HepG2 (cell line): Measurements from ENCODE around the gene OAS2. TPM values are rescaled to one million over a fixed set of nuclear protein-coding genes. Genes with fewer than 3 reads are reported as not detected.

ENCODE experiments used
- ATF2 ChIP-seq: sonication (generic); formaldehyde crosslinking; IDR thresholded peaks from 2 replicates; pipeline ENCODE4 v1.4.0; 2020; ENCODE audit warnings: missing genetic modification reagents
- ATF5 ChIP-seq: sonication (generic); formaldehyde crosslinking; IDR thresholded peaks from 2 replicates; pipeline ENCODE4 v1.4.0; 2020; ENCODE audit warnings: mild to moderate bottlenecking, low read depth, missing genetic modification reagents
- CEBPG ChIP-seq: IDR thresholded peaks from 2 replicates; pipeline ENCODE4 v1.6.1; 2016
- FOXP4 ChIP-seq: sonication (generic); formaldehyde crosslinking; IDR thresholded peaks from 2 replicates; pipeline ENCODE4 v1.4.0; 2020; ENCODE audit warnings: missing genetic modification reagents
- HNF4G ChIP-seq, 2 experiments: sonication (generic) in 1 of 2; formaldehyde crosslinking in 1 of 2; IDR thresholded peaks; 2 replicates each; pipeline versions ENCODE4 v1.4.0 to v1.6.1; 2011 to 2020; ENCODE audit warnings: borderline replicate concordance in 2 of 2, low read depth in 2 of 2, mild to moderate bottlenecking in 2 of 2, low read length in 1 of 2, missing genetic modification reagents in 1 of 2, moderate library complexity in 1 of 2
- HOXA9 ChIP-seq: sonication (generic); formaldehyde crosslinking; IDR thresholded peaks from 2 replicates; pipeline ENCODE4 v1.8.1; 2022; ENCODE audit warnings: missing genetic modification reagents, mild to moderate bottlenecking, moderate library complexity, borderline replicate concordance
- MYC ChIP-seq: sonication (generic); formaldehyde crosslinking; IDR thresholded peaks from 2 replicates; pipeline ENCODE4 v1.9.0; 2021; ENCODE audit warnings: missing genetic modification reagents, borderline replicate concordance
- ONECUT2 ChIP-seq: sonication (generic); formaldehyde crosslinking; IDR thresholded peaks from 2 replicates; pipeline ENCODE4 v1.4.0; 2020; ENCODE audit warnings: missing genetic modification reagents
- RXRA ChIP-seq: sonication (generic); formaldehyde crosslinking; IDR thresholded peaks from 2 replicates; pipeline ENCODE4 v1.5.1; 2020; ENCODE audit warnings: missing genetic modification reagents
- SIX4 ChIP-seq: sonication (generic); formaldehyde crosslinking; IDR thresholded peaks from 2 replicates; pipeline ENCODE4 v1.4.0; 2020; ENCODE audit warnings: missing genetic modification reagents
- SOX6 ChIP-seq, 2 experiments: fragments of 450-650 bp in 1 of 2; sonication (generic) in 1 of 2; formaldehyde crosslinking in 1 of 2; IDR thresholded peaks; 2 replicates each; pipeline versions ENCODE4 v1.4.0 to v1.6.1; 2017 to 2020; ENCODE audit warnings: antibody characterized with exemption in 1 of 2, mild to moderate bottlenecking in 1 of 2, missing genetic modification reagents in 1 of 2
- TBX2 ChIP-seq: sonication (generic); formaldehyde crosslinking; IDR thresholded peaks from 2 replicates; pipeline ENCODE4 v1.5.0; 2020; ENCODE audit warnings: missing genetic modification reagents, mild to moderate bottlenecking, borderline replicate concordance
- TRIM24 ChIP-seq: sonication (generic); formaldehyde crosslinking; IDR thresholded peaks from 2 replicates; pipeline ENCODE4 v1.8.0; 2022; ENCODE audit warnings: mild to moderate bottlenecking, missing genetic modification reagents
- ZFP82 ChIP-seq: sonication (generic); formaldehyde crosslinking; IDR thresholded peaks from 2 replicates; pipeline ENCODE4 v1.5.1; 2020; ENCODE audit warnings: mild to moderate bottlenecking, missing genetic modification reagents, borderline replicate concordance
- ZMYM2 ChIP-seq: sonication (generic); formaldehyde crosslinking; IDR thresholded peaks from 2 replicates; pipeline ENCODE4 v1.8.0; 2022; ENCODE audit warnings: mild to moderate bottlenecking, missing genetic modification reagents
- ZNF260 ChIP-seq: sonication (generic); formaldehyde crosslinking; IDR thresholded peaks from 2 replicates; pipeline ENCODE4 v1.4.0; 2020; ENCODE audit warnings: missing genetic modification reagents, low read depth, mild to moderate bottlenecking, borderline replicate concordance
- ZNF33A ChIP-seq: sonication (generic); formaldehyde crosslinking; IDR thresholded peaks from 2 replicates; pipeline ENCODE4 v1.5.1; 2020; ENCODE audit warnings: missing genetic modification reagents, mild to moderate bottlenecking, moderate library complexity, borderline replicate concordance
- ZNF44 ChIP-seq: sonication (generic); formaldehyde crosslinking; IDR thresholded peaks from 2 replicates; pipeline ENCODE4 v1.5.1; 2020; ENCODE audit warnings: mild to moderate bottlenecking, missing genetic modification reagents
- ZNF639 ChIP-seq: conservative IDR thresholded peaks from 2 replicates; pipeline ENCODE4 v1.6.1; 2018; ENCODE audit warnings: missing genetic modification reagents
- ZNF704 ChIP-seq: sonication (generic); formaldehyde crosslinking; IDR thresholded peaks from 2 replicates; pipeline ENCODE4 v1.8.1; 2023; ENCODE audit warnings: mild to moderate bottlenecking, inconsistent platforms, moderate library complexity, missing genetic modification reagents, borderline replicate concordance
- polyA plus RNA-seq, 8 experiments: library from polyadenylated mRNA; depleted of rRNA in 3 of 8; stranded (reverse) in 7 of 8; unstranded in 1 of 8; fragments of >200 nt; fragmentation: Illumina TruSeq in 4 of 8; extraction: Trizol in 4 of 8; gene quantifications; 2 replicates each; pipeline versions ENCODE4 v1.2.1 to v1.2.3, GENCODE V29; 2011 to 2016; ENCODE audit warnings: low read depth in 4 of 8, missing spikeins in 1 of 8, mixed read lengths in 1 of 8; ENCODE audit not compliant: insufficient read depth in 1 of 8
- total RNA-seq, 5 experiments: library from RNA; depleted of rRNA; stranded (reverse); fragments of >200 nt; fragmentation: Illumina TruSeq; extraction: Trizol; gene quantifications; 2 replicates each; pipeline ENCODE4 v1.2.3, GENCODE V29; 2016; ENCODE audit warnings: low read depth in 1 of 5

Gene OAS2
- total and polyA plus RNA-seq, 2 of the 13 experiments (the other 11 are each of a cell fraction or from before 2014, with no cell fraction given), result 0.05 to 0.24 TPM

GRCh38 chr12:112937741-112938719, 40.3 kb upstream of the OAS2 start, which contains the start of gene OAS3 (continued):
- TF ChIP-seq TRIM24 (CRISPR knock-in tag), result no peak
- 0 out of 2 replicates have a peak, but pooled peaks have one; percentile 25 for TF ChIP-seq ZNF44 (CRISPR knock-in tag)
- TF ChIP-seq ATF2, result no peak
- TF ChIP-seq ONECUT2, result no peak
- TF ChIP-seq ZNF33A (CRISPR knock-in tag), result no peak
- TF ChIP-seq ATF5, result no peak
- TF ChIP-seq ZMYM2 (CRISPR knock-in tag), result no peak
- peak; percentile 63; the same call in 1 of the 2 replicates for TF ChIP-seq TBX2 (CRISPR knock-in tag)
- no peak for TF ChIP-seq HNF4G (IDR thresholded peaks at IDR 0.05; ENCODE audit: borderline replicate concordance, low read depth, low read length)
- TF ChIP-seq HNF4G (CRISPR knock-in tag; IDR thresholded peaks at IDR 0.05; ENCODE audit: borderline replicate concordance, low read depth), result no peak
- TF ChIP-seq ZNF639 (CRISPR knock-in tag), result no peak
- TF ChIP-seq RXRA (CRISPR knock-in tag), result 0 out of 2 replicates have a peak, but pooled peaks have one; percentile 29
- TF ChIP-seq SOX6 (IDR thresholded peaks at IDR 0.05), result no peak
- TF ChIP-seq SOX6 (CRISPR knock-in tag; IDR thresholded peaks at IDR 0.05), result peak; percentile 70
- TF ChIP-seq MYC (CRISPR knock-in tag), result peak; percentile 46; the same call in 1 of the 2 replicates
- no peak for TF ChIP-seq ZNF704 (CRISPR knock-in tag)
- 0 out of 2 replicates have a peak, but pooled peaks have one; percentile 36 for TF ChIP-seq HOXA9 (CRISPR knock-in tag)
- no peak for TF ChIP-seq ZNF260 (CRISPR knock-in tag)
- TF ChIP-seq ZFP82 (CRISPR knock-in tag), result no peak
- TF ChIP-seq CEBPG (CRISPR knock-in tag), result no peak
- peak; percentile 38; the same call in 1 of the 2 replicates for TF ChIP-seq FOXP4 (CRISPR knock-in tag)
- 0 out of 2 replicates have a peak, but pooled peaks have one; percentile 26 for TF ChIP-seq SIX4
